Skeletal muscle tissue (tissue), 4 donors: ENCODE results near the gene SYTL3. TPM values are rescaled to one million over a fixed set of nuclear protein-coding genes. Genes with fewer than 3 reads are reported as not detected.

Source experiments
- H3K27ac ChIP-seq: one replicate; pipeline ENCODE4 v1.7.0; 2013; ENCODE audit warnings: mild to moderate bottlenecking, low read depth, low read length, inconsistent platforms
- H3K27me3 ChIP-seq, 3 donors: one replicate each; pipeline ENCODE4 v1.7.0; 2013; ENCODE audit warnings: low read length in 3 of 3; ENCODE audit not compliant: control insufficient read depth in 3 of 3, insufficient read depth in 3 of 3
- H3K36me3 ChIP-seq, 3 donors: one replicate each; pipeline ENCODE4 v1.7.0; 2013; ENCODE audit warnings: low read length in 3 of 3; ENCODE audit not compliant: control insufficient read depth in 3 of 3, insufficient read depth in 3 of 3
- H3K4me1 ChIP-seq, 3 donors: one replicate each; pipeline ENCODE4 v1.7.0; 2013; ENCODE audit warnings: low read length in 3 of 3, mild to moderate bottlenecking in 3 of 3; ENCODE audit not compliant: control insufficient read depth in 3 of 3, insufficient read depth in 3 of 3
- H3K4me3 ChIP-seq, 3 donors: one replicate each; pipeline ENCODE4 v1.7.0; 2013; ENCODE audit warnings: low read length in 3 of 3
- H3K9ac ChIP-seq, 3 donors: one replicate each; pipeline ENCODE4 v1.7.0; 2013; ENCODE audit warnings: low read length in 3 of 3, mild to moderate bottlenecking in 3 of 3, moderate library complexity in 2 of 3, low read depth in 1 of 3
- H3K9me3 ChIP-seq, 3 donors: one replicate each; pipeline ENCODE4 v1.7.0; 2013; ENCODE audit warnings: low read length in 3 of 3; ENCODE audit not compliant: control insufficient read depth in 3 of 3
- total RNA-seq: library from RNA; depleted of rRNA; stranded (reverse); fragments of >200 nt; gene quantifications from one replicate; pipeline ENCODE4 v1.2.3, GENCODE V29; 2014
- donor health status: Osteomylitis.

SYTL3 gene
- total RNA-seq, 1 donor from 2014 or later = 5.7 TPM

DNA sequence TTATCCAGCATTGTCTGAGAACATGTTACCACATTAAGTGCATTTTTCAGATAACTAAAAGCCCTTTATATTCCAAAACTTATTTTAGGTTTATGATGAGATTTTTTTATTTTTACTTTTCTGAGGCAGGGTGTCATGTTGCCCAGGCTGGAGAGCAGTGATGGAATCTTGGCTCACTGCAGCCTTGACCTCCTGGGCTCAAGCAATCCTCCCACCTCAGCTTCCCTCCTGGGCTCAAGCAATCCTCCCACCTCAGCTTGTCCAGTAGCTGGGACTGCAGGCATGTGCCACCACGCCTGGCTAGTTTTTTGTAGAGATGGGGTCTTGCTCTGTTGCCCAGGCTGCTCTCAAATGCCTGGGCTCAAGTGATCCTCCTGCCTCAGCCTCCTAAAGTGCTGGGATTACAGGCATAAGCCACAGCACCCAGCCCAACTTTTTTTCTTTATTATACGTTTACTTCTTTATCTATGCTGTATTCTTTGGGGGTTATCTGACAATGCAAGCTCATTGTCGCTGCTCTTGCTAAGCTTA, 11.5 kb upstream of the SYTL3 start:
- Histone ChIP-seq H3K36me3 (peaks cover 10 to 30% (median 24%) of the 10 kb centered on the region in 3 donors), H3K27me3 (no peaks in the 10 kb centered on the region), H3K9ac (no peak overlapping the region), H3K9me3 (no peaks in the 10 kb centered on the region), H3K4me3 (no peak overlapping the region), H3K4me1 (peaks cover 24 to 45% (median 41%) of the 10 kb centered on the region in 3 donors), H3K27ac (peak overlapping the region; percentile 28)

DNA sequence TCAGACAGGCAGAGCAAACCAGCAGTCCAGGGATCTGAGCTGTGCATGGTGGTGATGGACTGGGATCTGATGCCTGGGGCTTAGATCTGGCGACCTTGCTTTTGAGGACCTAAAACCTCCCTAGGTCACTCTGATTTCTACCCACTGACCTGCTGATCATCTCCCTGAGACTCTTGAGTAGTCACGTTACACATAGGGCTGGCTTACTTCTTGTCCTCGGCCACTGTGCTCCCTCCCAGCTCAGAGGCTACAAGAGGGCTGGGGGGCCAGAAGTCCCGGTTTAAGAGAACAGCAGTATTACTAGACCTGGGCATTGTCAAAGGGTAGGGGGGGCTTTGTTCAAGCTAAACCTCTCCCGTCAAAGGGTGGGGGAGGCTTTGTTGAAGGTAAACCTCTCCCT, 10.8 kb upstream of the SYTL3 start:
- H3K27ac ChIP-seq = peak overlapping the region; percentile 28
- peaks cover 25 to 45% (median 41%) of the 10 kb centered on the region in 3 donors for H3K4me1 ChIP-seq

DNA sequence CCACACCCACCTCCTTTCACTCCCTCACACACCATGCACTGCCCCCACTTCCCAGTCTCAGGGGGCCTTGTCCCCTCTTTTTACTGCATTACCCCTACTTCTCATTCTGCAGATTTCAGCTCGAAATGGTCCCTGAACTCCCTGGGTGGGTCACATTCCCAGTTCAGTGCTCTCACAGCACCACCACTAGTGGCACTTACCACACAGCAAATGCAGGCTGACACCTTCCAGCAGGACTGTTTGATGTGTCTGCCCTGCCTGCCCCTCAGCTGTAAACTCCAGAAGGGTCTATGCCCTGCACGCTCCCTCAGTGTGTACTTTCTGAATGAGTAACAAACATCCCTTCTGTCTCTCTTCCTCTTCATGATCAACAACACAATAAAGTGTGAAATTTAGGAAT, 9.3 kb upstream of the SYTL3 start:
- peaks cover 32 to 53% (median 44%) of the 10 kb centered on the region in 3 donors for H3K4me1 ChIP-seq
- H3K27ac ChIP-seq = peak overlapping the region; percentile 49
- peaks cover 10 to 21% (median 16%) of the 10 kb centered on the region in 3 donors for H3K36me3 ChIP-seq
- H3K9me3 ChIP-seq = no peaks in the 10 kb centered on the region
- H3K9ac ChIP-seq = peak overlapping the region in 2 of 3 donors; percentile 10 to 14
- H3K27me3 ChIP-seq = no peaks in the 10 kb centered on the region
- H3K4me3 ChIP-seq = no peak overlapping the region

More for the DNA sequence above, 10.8 kb upstream of the SYTL3 start:
- no peak overlapping the region for H3K4me3 ChIP-seq
- H3K9ac ChIP-seq = no peak overlapping the region
- no peaks in the 10 kb centered on the region for H3K27me3 ChIP-seq
- H3K9me3 ChIP-seq = no peaks in the 10 kb centered on the region
- peaks cover 10 to 30% (median 24%) of the 10 kb centered on the region in 3 donors for H3K36me3 ChIP-seq

GRCh38 chr6:158642097-158642601, 7.7 kb upstream of the SYTL3 start:
- H3K9me3 ChIP-seq = no peaks in the 10 kb centered on the region
- H3K27me3 ChIP-seq = no peaks in the 10 kb centered on the region
- peak overlapping the region; percentile 35 to 99 (median 76) for H3K9ac ChIP-seq
- H3K36me3 ChIP-seq = peaks cover 2 to 10% (median 6%) of the 10 kb centered on the region in 3 donors
- H3K4me3 ChIP-seq = peak overlapping the region in 2 of 3 donors; percentile 45 to 97
- peak overlapping the region; percentile 98 for H3K27ac ChIP-seq
- peaks cover 32 to 53% (median 44%) of the 10 kb centered on the region in 3 donors for H3K4me1 ChIP-seq

- Histone ChIP-seq H3K27me3 (no peaks in the 10 kb centered on the region), H3K36me3 (peaks cover 0 to 5% (median 0%) of the 10 kb centered on the region in 3 donors), H3K4me1 (peaks cover 35 to 51% (median 41%) of the 10 kb centered on the region in 3 donors), H3K27ac (peak overlapping the region; percentile 98), H3K9me3 (no peaks in the 10 kb centered on the region), H3K4me3 (peak overlapping the region; percentile 91 to 97 (median 97)), H3K9ac (peak overlapping the region; percentile 97 to 99 (median 99))
Observed at GRCh38 chr6:158643836-158644230, 6.0 kb upstream of the SYTL3 start.

DNA sequence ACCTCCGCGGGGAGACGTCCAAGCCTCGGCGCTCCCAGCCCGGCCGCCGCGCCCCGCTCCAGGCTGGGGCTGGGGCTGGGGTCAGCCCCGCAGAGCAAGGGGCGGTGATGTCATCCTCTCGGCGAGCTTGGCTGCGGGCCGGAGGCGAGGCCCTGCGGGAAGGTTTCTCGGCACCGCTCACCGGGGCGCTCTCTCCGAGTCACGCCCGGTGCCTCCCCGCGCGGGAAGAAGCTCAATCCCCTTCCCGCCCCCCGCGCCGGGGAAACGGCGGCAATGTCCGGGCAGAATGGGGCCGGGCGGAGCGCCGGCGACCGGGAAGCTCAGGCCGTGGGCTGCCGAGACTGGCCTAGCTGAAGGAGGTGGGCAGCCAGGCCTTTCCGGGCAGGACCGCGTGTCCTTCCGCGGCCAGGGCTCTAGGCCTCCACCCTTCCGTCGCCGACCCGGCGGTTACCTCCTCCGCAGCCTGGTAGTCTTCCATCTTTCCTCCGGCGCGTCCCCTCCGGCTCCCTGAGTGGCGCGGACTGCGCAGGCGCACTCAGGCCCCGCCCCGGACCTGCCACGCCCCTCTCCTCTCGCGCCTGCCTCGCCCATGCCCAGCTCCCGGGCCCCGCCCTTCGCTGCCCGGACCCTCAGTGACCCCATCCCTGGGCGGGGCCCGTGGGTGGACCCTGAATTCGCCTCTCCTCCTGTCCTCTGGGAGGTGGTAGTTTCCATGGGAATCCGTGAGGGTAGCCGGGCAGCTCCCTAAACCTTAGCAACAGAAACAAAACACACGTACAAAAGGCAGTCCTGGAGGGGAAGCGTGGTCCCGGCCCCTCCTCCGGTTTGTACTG, 5.4 kb upstream of the SYTL3 start, which contains the start of gene DYNLT1:
DYNLT1 (minus strand) TSS at position 513 of the 833 bp plus-strand sequence; CDS start at position 478, 35 bp downstream.
- Histone ChIP-seq H3K27me3 (no peaks in the 10 kb centered on the region), H3K4me1 (peaks cover 37 to 51% (median 38%) of the 10 kb centered on the region in 3 donors), H3K9ac (peak within 1 kb of the TSS; percentile 97 to 99 (median 99)), H3K9me3 (no peaks in the 10 kb centered on the region), H3K4me3 (peak within 1 kb of the TSS; percentile 91 to 97 (median 97)), H3K27ac (peak within 1 kb of the TSS; percentile 98), H3K36me3 (peaks cover 0 to 5% (median 0%) of the 10 kb centered on the region in 3 donors)

DNA sequence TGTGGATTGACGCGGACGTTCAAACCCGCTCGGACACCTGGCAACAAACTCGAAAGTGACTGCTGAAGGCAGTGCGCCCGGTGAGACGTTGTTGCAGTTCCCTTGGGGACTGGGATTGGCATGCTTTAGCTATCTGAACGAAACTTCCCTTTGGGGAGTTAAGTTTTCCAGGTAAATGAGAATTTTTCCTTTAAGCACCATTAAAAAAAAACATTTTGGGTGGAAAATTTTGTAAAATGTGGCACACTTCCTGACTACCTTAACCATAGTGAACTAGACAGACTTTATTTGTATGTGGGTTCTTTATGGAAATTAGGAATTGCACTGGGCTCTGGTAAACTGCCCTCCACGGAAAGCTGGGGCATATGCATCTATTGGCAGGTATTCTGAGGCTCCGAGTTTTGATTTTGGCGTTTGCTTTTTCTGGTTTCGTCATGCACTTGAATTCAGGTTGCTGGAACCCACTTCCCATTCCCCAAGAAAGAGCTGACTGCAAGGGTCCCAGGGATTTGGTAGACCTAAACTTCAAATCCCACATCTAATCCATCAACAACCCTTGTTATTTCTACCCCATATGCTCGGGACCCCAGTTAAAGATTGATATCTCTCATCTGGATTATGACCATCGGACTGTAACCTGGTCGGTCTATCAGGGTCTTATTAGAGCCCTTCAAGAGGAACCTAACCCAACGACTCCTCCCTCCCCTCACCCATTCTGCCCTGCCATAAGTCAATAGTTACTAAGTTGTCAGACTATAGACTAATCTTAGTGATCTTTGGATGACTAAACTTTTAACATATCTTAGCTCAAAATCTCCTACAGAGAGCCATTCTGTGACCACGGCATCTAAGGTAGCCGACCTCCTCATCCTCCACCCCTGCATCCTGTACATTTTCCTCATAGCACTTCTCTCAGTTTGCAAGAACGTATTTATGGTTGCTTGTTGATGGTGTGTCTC, 4.5 kb upstream of the SYTL3 start:
- Histone ChIP-seq H3K4me3 (peak overlapping the region; percentile 91 to 97 (median 97)), H3K27me3 (no peaks in the 10 kb centered on the region), H3K9me3 (no peaks in the 10 kb centered on the region), H3K9ac (peak overlapping the region; percentile 73 to 99 (median 99)), H3K27ac (peak overlapping the region; percentile 98), H3K36me3 (peaks cover 0 to 5% (median 0%) of the 10 kb centered on the region in 3 donors), H3K4me1 (peaks cover 30 to 42% (median 37%) of the 10 kb centered on the region in 3 donors)

DNA sequence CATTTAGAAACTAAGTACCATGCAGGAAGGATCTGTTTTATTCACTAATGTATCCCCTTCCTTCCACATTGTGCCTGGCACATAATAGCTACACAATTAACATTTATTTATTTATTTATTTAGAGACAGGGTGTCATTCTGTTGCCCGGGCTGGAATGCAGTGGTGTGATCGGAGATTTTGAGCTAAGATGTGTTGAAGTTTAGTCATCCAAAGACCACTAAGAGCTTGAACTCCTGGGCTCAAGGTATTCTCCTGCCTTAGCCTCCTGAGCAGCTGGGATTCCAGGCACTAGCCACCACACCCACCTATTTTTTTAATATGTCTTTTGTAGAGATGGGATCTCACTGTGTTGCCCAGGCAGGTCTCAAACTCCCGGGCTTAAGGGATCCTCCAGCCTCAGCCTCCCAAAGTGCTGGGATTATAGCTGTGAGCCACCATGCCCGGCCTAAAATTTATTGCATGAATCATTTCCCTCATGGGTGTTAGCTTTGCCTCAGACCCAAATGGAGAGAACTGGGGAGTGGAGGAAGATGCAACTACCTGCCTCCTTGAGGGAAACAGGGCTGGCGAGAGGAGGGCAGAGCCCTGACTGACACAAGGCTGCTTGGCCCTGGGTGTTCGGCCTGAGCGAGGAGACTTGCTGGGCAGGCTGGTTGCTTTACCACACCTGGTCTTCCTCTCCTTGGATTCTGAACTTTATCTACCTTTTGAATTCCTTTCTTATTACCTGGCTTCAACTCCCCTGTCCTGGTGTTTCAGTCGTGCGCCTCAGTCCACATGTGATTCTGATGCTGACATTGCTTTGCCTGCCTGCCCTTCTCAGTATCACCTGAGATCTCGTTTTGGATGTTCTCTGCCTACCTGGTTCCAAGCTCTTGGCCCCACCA, 3.6 kb upstream of the SYTL3 start:
- H3K9ac ChIP-seq = no peak overlapping the region
- no peaks in the 10 kb centered on the region for H3K9me3 ChIP-seq
- H3K27me3 ChIP-seq = no peaks in the 10 kb centered on the region
- H3K4me3 ChIP-seq = no peak overlapping the region
- no peaks in the 10 kb centered on the region for H3K36me3 ChIP-seq
- H3K27ac ChIP-seq = no peak overlapping the region
- H3K4me1 ChIP-seq = peaks cover 26 to 38% (median 30%) of the 10 kb centered on the region in 3 donors
